Testis (tissue), 3 donors: ENCODE measurements around the gene AGTR1. TPM values are rescaled to one million over a fixed set of nuclear protein-coding genes. Genes with fewer than 3 reads are reported as not detected.

ENCODE experiments used
- DNase-seq: peaks from one replicate; pipeline ENCODE4 v3.0.0-alpha.2; 2019
- H3K27ac ChIP-seq, 2 donors: fragments of 200-600 bp; sonication (generic); one replicate each; pipeline ENCODE4 v1.5.1; 2019
- H3K27me3 ChIP-seq: fragments of 200-600 bp; sonication (generic); one replicate; pipeline ENCODE4 v1.5.1; 2019
- H3K36me3 ChIP-seq: fragments of 200-600 bp; sonication (generic); one replicate; pipeline ENCODE4 v1.5.1; 2017; ENCODE audit warnings: low read depth; ENCODE audit errors: missing control alignments
- H3K4me1 ChIP-seq: fragments of 200-600 bp; sonication (generic); one replicate; pipeline ENCODE4 v1.5.1; 2019
- H3K4me3 ChIP-seq, 2 donors: fragments of 200-600 bp; sonication (generic); one replicate each; pipeline ENCODE4 v1.5.1; 2017 to 2019
- H3K9me3 ChIP-seq: fragments of 200-600 bp; sonication (generic); one replicate; pipeline ENCODE4 v1.5.1; 2017
- POLR2A ChIP-seq: fragments of 450-650 bp; IDR thresholded peaks from one replicate; pipeline ENCODE4 v1.6.1; 2017; ENCODE audit warnings: antibody characterized with exemption, mild to moderate bottlenecking, moderate library complexity
- WGBS, 2 donors: methylation state at CpG; one replicate each; pipeline ENCODE4 v1.1.5; 2018; 5-methylcytosine and 5-hydroxymethylcytosine counted together
- intact Hi-C: fragments of 100-400 bp; cut with DNase I; formaldehyde crosslinking; loops from one replicate; pipeline ENCODE4 v1.15.1; 2023; ENCODE audit warnings: low total_unique reads
- polyA plus RNA-seq: library from polyadenylated mRNA; stranded (reverse); fragments of 350-450 nt; fragmentation: Illumina TruSeq; extraction: RNeasy Lipid Tissue Mini Kit (QIAGEN cat#74804); gene quantifications from one replicate; pipeline ENCODE4 v1.2.3, GENCODE V29; 2014; ENCODE audit warnings: low read depth, low replicate concordance; ENCODE audit not compliant: insufficient read depth
- total RNA-seq, 2 donors: library from RNA; depleted of rRNA; stranded (reverse); fragments of >200 nt; gene quantifications; one replicate each; pipeline ENCODE4 v1.2.3, GENCODE V29; 2016
- TF ChIP-seq, protein P1 (sequence below), 3 experiments: fragments of 450-650 bp in 2 of 3; fragments of 200-600 bp in 1 of 3; sonication (generic) in 1 of 3; IDR thresholded peaks; one replicate each; pipeline ENCODE4 v1.5.1; 2016 to 2019; ENCODE audit warnings: antibody characterized with exemption in 3 of 3, mild to moderate bottlenecking in 2 of 3, moderate library complexity in 1 of 3

The AGTR1 gene
- total and polyA plus RNA-seq, 3 donors from 2014 or later, result 4.4 to 7.6 (median 4.8) TPM

DNA sequence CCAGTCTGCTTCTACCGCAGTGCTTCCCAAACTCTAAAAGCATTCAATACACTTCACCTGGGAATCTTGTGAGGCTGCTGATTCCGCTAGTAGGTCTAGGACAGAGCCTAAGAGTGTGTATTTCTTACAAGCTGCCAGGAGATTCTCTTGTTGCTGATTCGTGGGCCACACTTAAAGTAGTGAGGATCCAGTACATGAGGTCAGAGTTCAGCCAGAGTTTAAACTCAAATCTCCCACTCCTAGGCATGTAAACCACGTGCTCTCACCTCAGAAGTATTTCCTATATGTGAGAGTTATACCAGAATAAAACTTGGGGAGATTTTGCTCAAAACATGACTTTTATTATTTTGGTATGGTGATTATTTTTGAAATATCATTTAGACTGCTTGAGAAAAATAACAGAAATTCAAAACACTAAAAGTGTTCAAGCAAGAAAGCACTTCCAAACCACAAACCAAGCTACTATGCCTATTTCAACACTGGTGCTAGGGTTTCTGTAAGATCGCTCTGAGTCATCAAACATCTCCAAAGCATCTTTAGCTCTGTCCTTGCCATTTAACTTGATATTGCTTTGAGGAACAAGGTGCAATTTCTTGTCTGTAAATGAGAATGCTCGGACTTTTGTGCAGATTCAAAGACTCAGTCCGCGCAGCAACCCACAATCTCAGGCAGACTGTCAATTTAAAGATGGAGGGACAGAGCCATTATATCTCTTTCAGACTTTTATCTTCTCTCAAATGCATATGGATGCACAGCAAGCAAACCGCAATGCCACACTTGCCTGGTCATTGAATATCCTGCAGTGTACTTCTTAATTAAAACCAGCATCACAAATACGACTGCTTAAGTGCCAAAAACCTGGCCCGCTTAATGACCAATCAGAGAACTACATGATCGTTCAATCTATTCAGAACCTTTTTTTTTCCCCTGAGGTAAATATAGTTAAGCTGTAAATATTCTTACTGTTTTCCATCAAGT, 59.8 kb downstream of the AGTR1 start:
- Histone ChIP-seq H3K9me3 (no peaks in the 10 kb centered on the region), H3K27me3 (no peaks in the 10 kb centered on the region), H3K36me3 (no peaks in the 10 kb centered on the region), H3K27ac (no peak overlapping the region), H3K4me3 (no peak overlapping the region), H3K4me1 (no peaks in the 10 kb centered on the region)
- DNase-seq, result no peak
- TF ChIP-seq, protein P1, sequence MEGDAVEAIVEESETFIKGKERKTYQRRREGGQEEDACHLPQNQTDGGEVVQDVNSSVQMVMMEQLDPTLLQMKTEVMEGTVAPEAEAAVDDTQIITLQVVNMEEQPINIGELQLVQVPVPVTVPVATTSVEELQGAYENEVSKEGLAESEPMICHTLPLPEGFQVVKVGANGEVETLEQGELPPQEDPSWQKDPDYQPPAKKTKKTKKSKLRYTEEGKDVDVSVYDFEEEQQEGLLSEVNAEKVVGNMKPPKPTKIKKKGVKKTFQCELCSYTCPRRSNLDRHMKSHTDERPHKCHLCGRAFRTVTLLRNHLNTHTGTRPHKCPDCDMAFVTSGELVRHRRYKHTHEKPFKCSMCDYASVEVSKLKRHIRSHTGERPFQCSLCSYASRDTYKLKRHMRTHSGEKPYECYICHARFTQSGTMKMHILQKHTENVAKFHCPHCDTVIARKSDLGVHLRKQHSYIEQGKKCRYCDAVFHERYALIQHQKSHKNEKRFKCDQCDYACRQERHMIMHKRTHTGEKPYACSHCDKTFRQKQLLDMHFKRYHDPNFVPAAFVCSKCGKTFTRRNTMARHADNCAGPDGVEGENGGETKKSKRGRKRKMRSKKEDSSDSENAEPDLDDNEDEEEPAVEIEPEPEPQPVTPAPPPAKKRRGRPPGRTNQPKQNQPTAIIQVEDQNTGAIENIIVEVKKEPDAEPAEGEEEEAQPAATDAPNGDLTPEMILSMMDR (IDR thresholded peaks at IDR 0.05), result no peak
- no peak for TF ChIP-seq POLR2A
- WGBS, 2 donors, result 58 to 67% methylated on average over 12 of the region's 12 CpGs
- intact Hi-C loops, result no loop called here

DNA sequence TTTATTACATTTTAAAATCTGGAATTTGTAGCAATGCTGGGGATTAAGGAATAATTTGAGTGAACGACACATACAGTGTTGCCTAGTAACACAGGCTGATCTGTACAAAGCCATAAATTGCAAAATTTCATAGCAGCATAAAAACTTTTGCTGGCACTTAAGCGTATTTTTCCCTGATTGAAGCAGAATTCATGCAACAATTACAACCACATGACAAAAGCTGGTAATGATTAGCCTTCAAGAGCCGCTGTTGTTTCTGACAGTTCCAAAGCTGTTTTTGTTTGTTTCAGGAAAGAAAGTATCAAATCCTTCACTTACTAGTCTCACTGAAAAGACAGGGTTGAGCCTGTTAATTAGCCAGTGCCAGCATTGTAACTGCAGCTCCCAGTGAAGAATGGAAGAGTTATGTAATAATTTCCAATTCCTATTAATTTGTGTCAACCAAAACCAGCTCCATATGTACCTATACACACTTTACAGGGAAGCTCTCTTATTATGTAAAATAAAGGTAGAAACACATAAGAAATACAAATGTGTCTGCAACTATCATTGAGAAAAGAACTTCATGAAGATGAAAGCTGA, 60.7 kb downstream of the AGTR1 start:
- no peak for DNase-seq
- Histone ChIP-seq H3K27me3 (no peaks in the 10 kb centered on the region), H3K4me1 (no peaks in the 10 kb centered on the region), H3K9me3 (no peaks in the 10 kb centered on the region), H3K36me3 (no peaks in the 10 kb centered on the region), H3K27ac (no peak overlapping the region), H3K4me3 (no peak overlapping the region)
- intact Hi-C loops, result no loop called here
- no peak for TF ChIP-seq POLR2A
- TF ChIP-seq, protein P1 (IDR thresholded peaks at IDR 0.05), result no peak
- 47 to 50% methylated on average over 3 of the region's 3 CpGs for WGBS, 2 donors

DNA sequence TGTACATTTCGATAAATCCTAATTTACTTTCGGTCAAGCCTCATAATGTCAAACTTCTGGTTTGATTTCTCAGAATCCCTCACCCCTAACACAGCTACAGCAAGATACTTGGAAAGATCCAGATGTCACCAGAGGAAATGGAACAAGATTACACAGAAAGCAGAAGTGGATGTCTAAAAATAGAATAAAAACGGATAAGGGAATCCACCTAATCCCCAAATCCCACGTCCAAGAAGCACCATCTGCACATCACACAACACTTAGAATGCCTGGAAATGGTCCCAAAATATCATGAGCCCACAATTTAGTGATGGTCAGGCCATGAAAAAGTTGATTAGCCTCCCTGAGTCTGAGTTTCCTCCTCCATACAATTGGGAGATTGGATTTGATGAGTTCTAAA, 61.7 kb downstream of the AGTR1 start:
- DNase-seq, result no peak
- H3K27ac ChIP-seq, result no peak overlapping the region
- no peaks in the 10 kb centered on the region for H3K36me3 ChIP-seq
- H3K4me3 ChIP-seq, result no peak overlapping the region
- intact Hi-C loops, result no loop called here
- no peaks in the 10 kb centered on the region for H3K9me3 ChIP-seq
- WGBS, 2 donors, result 69 to 74% methylated on average over 4 of the region's 4 CpGs
- TF ChIP-seq, protein P1 (IDR thresholded peaks at IDR 0.05), result no peak
- no peak for TF ChIP-seq POLR2A
- H3K27me3 ChIP-seq, result no peaks in the 10 kb centered on the region
- H3K4me1 ChIP-seq, result no peaks in the 10 kb centered on the region

DNA sequence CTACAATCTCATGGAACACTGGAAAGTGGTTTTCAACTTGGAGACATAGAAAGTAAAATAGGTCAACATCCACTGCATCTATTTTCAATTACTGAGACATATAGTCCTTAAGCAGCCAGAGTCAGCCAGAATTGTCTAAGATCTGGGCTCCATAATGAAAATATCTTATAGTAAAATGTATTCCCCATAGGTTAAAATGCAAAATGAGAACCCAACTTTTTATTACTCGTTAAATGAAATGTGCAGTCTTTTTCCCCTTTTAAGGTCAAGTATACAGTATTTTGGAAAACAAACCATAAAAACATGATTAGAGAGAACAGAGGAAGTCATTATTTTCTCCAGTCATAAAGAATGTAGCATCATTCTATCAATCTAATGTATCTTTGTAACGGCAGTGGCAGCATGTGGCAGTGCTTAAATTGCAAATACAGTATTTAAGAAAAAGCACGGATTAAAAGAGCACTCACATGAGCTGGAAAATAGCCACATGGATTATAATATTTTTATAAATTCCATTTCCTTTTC, 65.5 kb downstream of the AGTR1 start:
- 68 to 72% methylated on average over 3 of the region's 3 CpGs for WGBS, 2 donors
- Histone ChIP-seq H3K27ac (no peak overlapping the region), H3K4me1 (no peaks in the 10 kb centered on the region), H3K36me3 (no peaks in the 10 kb centered on the region), H3K9me3 (no peaks in the 10 kb centered on the region), H3K27me3 (no peaks in the 10 kb centered on the region), H3K4me3 (no peak overlapping the region)
- intact Hi-C loops, result no loop called here
- no peak for DNase-seq
- TF ChIP-seq, protein P1 (IDR thresholded peaks at IDR 0.05), result no peak
